Measurements from ENCODE around the gene MTCH1.

DNA sequence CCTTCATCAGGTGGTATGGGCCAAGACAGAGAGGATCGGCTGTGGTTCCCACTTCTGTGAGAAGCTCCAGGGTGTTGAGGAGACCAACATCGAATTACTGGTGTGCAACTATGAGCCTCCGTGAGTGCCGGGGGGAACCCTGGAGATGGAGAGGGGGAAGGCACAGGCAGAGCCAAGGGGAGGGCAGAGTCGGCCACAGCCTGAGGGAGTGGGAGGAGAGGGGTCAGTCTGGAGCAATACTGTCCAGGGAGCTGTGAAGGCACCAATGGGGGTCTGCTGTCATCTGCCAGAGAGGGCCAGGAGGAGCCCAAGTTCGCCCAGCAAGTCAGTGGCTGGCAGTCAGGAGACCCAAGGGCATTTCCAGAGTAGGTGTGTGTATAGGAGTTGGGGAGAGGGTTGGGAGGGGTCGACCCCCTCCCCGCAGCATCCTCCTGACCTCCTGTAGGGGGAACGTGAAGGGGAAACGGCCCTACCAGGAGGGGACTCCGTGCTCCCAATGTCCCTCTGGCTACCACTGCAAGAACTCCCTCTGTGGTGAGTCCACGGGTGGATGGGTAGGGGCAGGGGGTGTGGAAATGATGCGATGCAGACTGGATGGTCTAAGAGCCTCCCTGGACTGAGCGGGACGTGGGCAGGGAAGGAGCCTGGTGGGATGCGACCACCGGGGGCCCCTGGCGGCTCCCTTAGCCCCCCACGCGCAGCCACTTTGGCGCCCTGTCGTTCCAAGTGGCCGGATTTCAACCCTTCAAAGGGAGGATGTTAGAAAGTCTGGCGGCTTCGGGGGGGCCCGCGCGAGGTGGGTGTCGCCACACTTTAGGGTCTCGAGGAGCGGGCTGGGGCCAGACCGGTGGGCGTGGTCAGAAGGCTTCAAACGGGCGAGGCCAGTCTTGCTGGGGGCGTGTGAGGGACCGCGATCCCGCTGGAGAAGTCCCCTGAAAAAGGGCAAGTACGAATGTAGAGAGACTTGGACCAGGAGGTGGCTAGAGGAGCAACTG is 24.3 kb downstream of the MTCH1 start:
- TF ChIP-seq FOXA1 (IDR thresholded peaks at IDR 0.05) (no peak), NFRKB (IDR thresholded peaks at IDR 0.05) (no peak)

Measured in HEK293T (cell line).